GM12878 (cell line): Measurements from ENCODE around the gene NECTIN2. TPM values are rescaled to one million over a fixed set of nuclear protein-coding genes. Genes with fewer than 3 reads are reported as not detected.
A peak's percentile ranks its signal among the peaks of the same experiment; 100 is the strongest.

Experiments used
- ATAC-seq: fragments of 200-7000 bp; cut with Tn5 transposase; 3 replicates; pipeline ENCODE4 v1.9.1; 2020; ENCODE audit warnings: mild to moderate bottlenecking, moderate library complexity
- BruUV-seq: library from RNA; stranded (reverse); fragments of 400-500 nt; replicated peaks from 2 replicates; lab custom pipeline; 2021; lab: Mats Ljungman, UMichigan
- CTCF ChIA-PET: fragments of 300-600 bp; sonication (Branson Sonifier 250); formaldehyde crosslinking; extraction: SDS; loops from one replicate; lab custom pipeline; 2021; ENCODE audit warnings: inconsistent platforms; lab: Yijun Ruan, JAX
- POLR2A ChIA-PET: fragments of 350-600 bp; formaldehyde crosslinking; extraction: SDS; loops from one replicate; lab custom pipeline; 2021; ENCODE audit warnings: inconsistent platforms; lab: Charles Lee
- RAD21 ChIA-PET: fragments of 300-600 bp; sonication (Branson Sonifier 250); formaldehyde crosslinking; loops from one replicate; lab custom pipeline; 2023; ENCODE audit warnings: antibody characterized with exemption; ENCODE audit not compliant: unreplicated experiment; lab: Charles Lee
- SMC1A ChIA-PET: fragments of 300-600 bp; sonication (Branson Sonifier 250); formaldehyde crosslinking; loops from one replicate; lab custom pipeline; 2023; ENCODE audit not compliant: unreplicated experiment, uncharacterized antibody; lab: Charles Lee
- DNase-seq: peaks from one replicate; pipeline ENCODE4 v3.0.0-alpha.2; 2011; ENCODE audit warnings: low read depth, low spot score
- FAIRE-seq: peaks from 3 replicates; lab custom pipeline; 2011; peaks lifted over from hg19 to GRCh38; lab: Jason Lieb, UNC
- H2AFZ ChIP-seq: 2 replicates; pipeline ENCODE4 v1.6.0; 2011; ENCODE audit warnings: low read depth, low read length, control low read depth; ENCODE audit not compliant: control insufficient read depth
- H3K27ac ChIP-seq: 2 replicates; pipeline ENCODE4 v1.5.1; 2011; ENCODE audit warnings: control low read depth; ENCODE audit not compliant: control insufficient read depth, insufficient read depth
- H3K27me3 ChIP-seq, 2 experiments: replicated peaks in 1 of 2; 2 replicates each; pipeline versions ENCODE4 v1.6.0 to v1.6.1; 2011; ENCODE audit warnings: low read length in 1 of 2; ENCODE audit not compliant: control insufficient read depth in 2 of 2, insufficient read depth in 2 of 2
- H3K36me3 ChIP-seq, 2 experiments: 2 replicates each; pipeline ENCODE4 v1.5.1; 2011; ENCODE audit warnings: low read length in 1 of 2; ENCODE audit not compliant: control insufficient read depth in 2 of 2, insufficient read depth in 2 of 2
- H3K4me1 ChIP-seq: 2 replicates; pipeline ENCODE4 v1.6.1; 2011; ENCODE audit warnings: mild to moderate bottlenecking, low read length, moderate library complexity, mixed read lengths; ENCODE audit not compliant: control insufficient read depth, insufficient read depth
- H3K4me2 ChIP-seq: 2 replicates; pipeline ENCODE4 v1.6.0; 2011; ENCODE audit warnings: control low read depth; ENCODE audit not compliant: control insufficient read depth, insufficient read depth
- H3K4me3 ChIP-seq: fragments of 200-600 bp; sonication (generic); 2 replicates; pipeline ENCODE4 v1.5.1; 2016
- H3K79me2 ChIP-seq: 2 replicates; pipeline ENCODE4 v1.6.0; 2011; ENCODE audit warnings: low read length; ENCODE audit not compliant: control insufficient read depth, insufficient read depth
- H3K9ac ChIP-seq: 2 replicates; pipeline ENCODE4 v1.8.0; 2011; ENCODE audit warnings: low read length, control low read depth, mixed read lengths; ENCODE audit not compliant: control insufficient read depth, insufficient read depth
- H3K9me3 ChIP-seq: replicated peaks from 3 replicates; pipeline ENCODE4 v1.5.1; 2011; ENCODE audit warnings: mild to moderate bottlenecking, low read length; ENCODE audit not compliant: control insufficient read depth, insufficient read depth
- H4K20me1 ChIP-seq: 2 replicates; pipeline ENCODE4 v1.6.0; 2011; ENCODE audit not compliant: control insufficient read depth, insufficient read depth
- BCL11A ChIP-seq: IDR thresholded peaks from 2 replicates; pipeline ENCODE4 v1.6.1; 2011; ENCODE audit warnings: low read depth, low read length
- CUX1 ChIP-seq: IDR thresholded peaks from 2 replicates; pipeline ENCODE4 v1.6.1; 2012; ENCODE audit warnings: improper control_type of control experiment, low read depth, low read length; ENCODE audit not compliant: insufficient replicate concordance
- EP300 ChIP-seq, 2 experiments: fragments of 150-350 bp in 1 of 2; IDR thresholded peaks; 2 replicates each; pipeline ENCODE4 v1.6.1; 2011 to 2012; ENCODE audit warnings: low read depth in 2 of 2, low read length in 2 of 2, borderline replicate concordance in 1 of 2, improper control_type of control experiment in 1 of 2, inconsistent platforms in 1 of 2; ENCODE audit not compliant: control insufficient read depth in 1 of 2
- KLF5 ChIP-seq: fragments of 450-650 bp; IDR thresholded peaks from 2 replicates; pipeline ENCODE4 v1.6.1; 2014; ENCODE audit warnings: mild to moderate bottlenecking; ENCODE audit not compliant: partially characterized antibody
- NR2F1 ChIP-seq: fragments of 450-650 bp; conservative IDR thresholded peaks from 2 replicates; pipeline ENCODE4 v1.6.1; 2017; ENCODE audit warnings: mild to moderate bottlenecking
- PAX5 ChIP-seq: IDR thresholded peaks from 2 replicates; pipeline ENCODE4 v1.6.1; 2011; ENCODE audit warnings: low read depth, low read length, borderline replicate concordance
- PML ChIP-seq: IDR thresholded peaks from 2 replicates; pipeline ENCODE4 v1.6.1; 2012; ENCODE audit warnings: low read length, inconsistent platforms
- POLR2AphosphoS2 ChIP-seq: IDR thresholded peaks from 2 replicates; pipeline ENCODE4 v1.6.1; 2011; ENCODE audit warnings: low read depth, mild to moderate bottlenecking, low read length, improper control_type of control experiment, moderate library complexity
- RFX5 ChIP-seq: IDR thresholded peaks from 2 replicates; pipeline ENCODE4 v1.6.1; 2011; ENCODE audit warnings: low read depth, low read length, improper control_type of control experiment
- STAT3 ChIP-seq: IDR thresholded peaks from 2 replicates; pipeline ENCODE4 v1.6.1; 2011; ENCODE audit warnings: low read depth, low read length, improper control_type of control experiment
- TARDBP ChIP-seq: IDR thresholded peaks from 2 replicates; pipeline ENCODE4 v1.6.1; 2016; ENCODE audit warnings: borderline replicate concordance
- TCF12 ChIP-seq: IDR thresholded peaks from 2 replicates; pipeline ENCODE4 v1.6.1; 2011; ENCODE audit warnings: low read depth, mild to moderate bottlenecking, low read length
- ZZZ3 ChIP-seq: IDR thresholded peaks from 2 replicates; pipeline ENCODE4 v1.6.1; 2011; ENCODE audit warnings: low read depth; ENCODE audit not compliant: control insufficient read depth, insufficient read length
- WGBS: methylation state at CpG from one replicate; pipeline ENCODE4 v1.1.6; 2016; ENCODE audit warnings: low lambda C conversion rate; ENCODE audit not compliant: insufficient replicate concordance, insufficient coverage; ENCODE audit errors: missing lambda C conversion rate; 5-methylcytosine and 5-hydroxymethylcytosine counted together
- in situ Hi-C: fragments of 300-500 bp; cut with MboI; formaldehyde crosslinking; loops from 9 replicates; pipeline ENCODE4 v1.14.3; 2018; ENCODE audit warnings: mixed read lengths
- intact Hi-C: fragments of 100-400 bp; cut with micrococcal nuclease; formaldehyde crosslinking; loops from one replicate; pipeline ENCODE4 v1.14.2; 2022; ENCODE audit not compliant: unreplicated experiment
- polyA plus RNA-seq, 11 experiments: library from polyadenylated mRNA; depleted of rRNA in 4 of 11; unstranded in 6 of 11; stranded (reverse) in 5 of 11; fragments of >200 nt; fragmentation: Nextera tagmentation in 4 of 11; fragmentation: Illumina TruSeq in 1 of 11; extraction: Ambion mirVana in 4 of 11; extraction: Trizol in 1 of 11; gene quantifications; 1 replicate in 1 of 11; 2 replicates in 10 of 11; pipeline versions ENCODE4 v1.2.1 to v1.2.3, GENCODE V29; 2011 to 2016; ENCODE audit warnings: inconsistent platforms in 2 of 11, missing spikeins in 2 of 11, low read depth in 1 of 11
- total RNA-seq, 4 experiments: library from RNA; depleted of rRNA in 3 of 4; stranded (reverse); fragments of >200 nt in 3 of 4; fragmentation: Illumina TruSeq in 1 of 4; extraction: Trizol in 1 of 4; gene quantifications; 2 replicates each; pipeline versions ENCODE4 v1.2.1 to v1.2.3, GENCODE V29; 2013 to 2021

The NECTIN2 gene
- total and polyA plus RNA-seq, 10 of the 15 experiments (the other 5 are each of a cell fraction or from before 2014, with no cell fraction given): 0.05 to 0.36 (median 0.26) TPM; not detected in 5

GRCh38 chr19:44813841-44814470 lies 32.1 kb upstream of the NECTIN2 start:
- H3K27ac ChIP-seq: no peak overlapping the region
- no peaks in the 10 kb centered on the region for H4K20me1 ChIP-seq
- H3K79me2 ChIP-seq: no peaks in the 10 kb centered on the region
- no peak for DNase-seq
- in situ Hi-C loops: no loop called here
- H3K4me3 ChIP-seq: no peak overlapping the region
- no peak overlapping the region for H3K9ac ChIP-seq
- H3K36me3 ChIP-seq: no peaks in the 10 kb centered on the region
- no peaks in the 10 kb centered on the region for H3K9me3 ChIP-seq
- no peak for ATAC-seq
- CTCF ChIA-PET: no interaction called here
- RAD21 ChIA-PET: no interaction called here
- no peak for FAIRE-seq
- TF ChIP-seq POLR2AphosphoS2: no peak
- 0 out of 2 replicates have a peak, but pooled peaks have one; percentile 6 for TF ChIP-seq NR2F1
- TF ChIP-seq BCL11A: no peak
- TF ChIP-seq, all 136 proteins: peak for 1
- WGBS: 27% methylated on average over 16 of the region's 16 CpGs
- ChIA-PET POLR2A (no interaction called here), SMC1A (no interaction called here)
- BruUV-seq: no TSS peak
- no peak overlapping the region for H2AFZ ChIP-seq
- intact Hi-C loops: no loop called here
- no peaks in the 10 kb centered on the region for H3K27me3 ChIP-seq
- no peaks in the 10 kb centered on the region for H3K4me1 ChIP-seq
- no peak overlapping the region for H3K4me2 ChIP-seq

GRCh38 chr19:44814517-44814916 lies 31.6 kb upstream of the NECTIN2 start:
- DNase-seq: no peak
- no peak overlapping the region for H3K9ac ChIP-seq
- WGBS: 78% methylated on average over 15 of the region's 17 CpGs
- ChIA-PET POLR2A (no interaction called here), SMC1A (no interaction called here), CTCF (interaction anchor here (0.5 kb wide), 1 partner anchor 15 kb away, joined by 3 read pairs; no protein-coding TSS in a partner anchor), RAD21 (no interaction called here)
- H3K36me3 ChIP-seq: no peaks in the 10 kb centered on the region
- H3K4me2 ChIP-seq: no peak overlapping the region
- no peak overlapping the region for H2AFZ ChIP-seq
- BruUV-seq: no TSS peak
- no peaks in the 10 kb centered on the region for H3K4me1 ChIP-seq
- H4K20me1 ChIP-seq: no peaks in the 10 kb centered on the region
- H3K4me3 ChIP-seq: no peak overlapping the region
- no peaks in the 10 kb centered on the region for H3K9me3 ChIP-seq
- in situ Hi-C loops (no loop called here), intact Hi-C loops (no loop called here)
- H3K27me3 ChIP-seq: no peaks in the 10 kb centered on the region
- no peak overlapping the region for H3K27ac ChIP-seq
- FAIRE-seq: no peak
- no peak for ATAC-seq
- no peaks in the 10 kb centered on the region for H3K79me2 ChIP-seq
- TF ChIP-seq TCF12 (no peak), PAX5 (no peak), POLR2AphosphoS2 (no peak), RFX5 (no peak), PML (no peak), STAT3 (no peak), EP300 (IDR thresholded peaks at IDR 0.05; ENCODE audit: borderline replicate concordance in 1 of 2, control insufficient read depth in 1 of 2, low read depth in 2 of 2, low read length in 2 of 2) (no peak), TARDBP (no peak), KLF5 (no peak), CUX1 (no peak), ZZZ3 (no peak)
